Loucy (cell line): ENCODE results near the gene MYT1.

ENCODE experiments used
- H2AFZ ChIP-seq: fragments of 200-600 bp; sonication (generic); 2 replicates; pipeline ENCODE4 v1.6.0; 2016; ENCODE audit warnings: antibody characterized with exemption, mild to moderate bottlenecking, low read length, moderate library complexity
- H3F3A ChIP-seq: fragments of 200-600 bp; 2 replicates; pipeline ENCODE4 v1.6.0; 2016; ENCODE audit warnings: antibody characterized with exemption, low read depth, mild to moderate bottlenecking
- H3K27me3 ChIP-seq: fragments of 200-600 bp; sonication (generic); 2 replicates; pipeline ENCODE4 v1.6.1; 2014; ENCODE audit warnings: low read length, mild to moderate bottlenecking; ENCODE audit not compliant: insufficient read depth, poor library complexity, severe bottlenecking
- H3K36me3 ChIP-seq: fragments of 200-600 bp; sonication (generic); 2 replicates; pipeline ENCODE4 v1.6.1; 2016; ENCODE audit warnings: low read length; ENCODE audit not compliant: insufficient read depth
- H3K4me1 ChIP-seq: fragments of 200-600 bp; sonication (generic); 2 replicates; pipeline ENCODE4 v1.5.1; 2014; ENCODE audit warnings: low read length, mild to moderate bottlenecking; ENCODE audit not compliant: insufficient read depth, poor library complexity, severe bottlenecking
- H3K4me2 ChIP-seq: fragments of 200-600 bp; sonication (generic); 2 replicates; pipeline ENCODE4 v1.6.0; 2014; ENCODE audit warnings: antibody characterized with exemption, low read length, low read depth, mild to moderate bottlenecking; ENCODE audit not compliant: poor library complexity, severe bottlenecking
- H3K4me3 ChIP-seq: fragments of 200-600 bp; sonication (generic); 2 replicates; pipeline ENCODE4 v1.5.1; 2014; ENCODE audit warnings: low read length, mild to moderate bottlenecking, mixed read lengths; ENCODE audit not compliant: poor library complexity, severe bottlenecking
- H3K79me2 ChIP-seq: fragments of 200-600 bp; sonication (generic); 2 replicates; pipeline ENCODE4 v1.6.1; 2014; ENCODE audit warnings: low read length; ENCODE audit not compliant: insufficient read depth
- H3K9ac ChIP-seq: fragments of 200-600 bp; sonication (generic); 2 replicates; pipeline ENCODE4 v1.6.0; 2014; ENCODE audit warnings: mild to moderate bottlenecking, low read depth, low read length, moderate library complexity; ENCODE audit not compliant: poor library complexity, severe bottlenecking
- H3K9me2 ChIP-seq: fragments of 200-600 bp; sonication (generic); replicated peaks from 2 replicates; pipeline ENCODE4 v1.6.1; 2016; ENCODE audit warnings: low read depth, low read length, mixed read lengths
- H3K9me3 ChIP-seq: fragments of 200-600 bp; sonication (generic); 2 replicates; pipeline ENCODE4 v1.6.1; 2014; ENCODE audit warnings: mild to moderate bottlenecking, antibody characterized with exemption, low read length, low read depth; ENCODE audit not compliant: insufficient read depth
- H4K20me1 ChIP-seq: fragments of 200-600 bp; sonication (generic); 2 replicates; pipeline ENCODE4 v1.6.0; 2014; ENCODE audit warnings: antibody characterized with exemption, low read length, mild to moderate bottlenecking; ENCODE audit not compliant: insufficient read depth, poor library complexity, severe bottlenecking
- EZH2phosphoT487 ChIP-seq: fragments of 200-600 bp; IDR thresholded peaks from 2 replicates; pipeline ENCODE4 v1.6.1; 2018; ENCODE audit warnings: antibody characterized with exemption, mild to moderate bottlenecking, moderate library complexity, borderline replicate concordance
- TF ChIP-seq, protein P1 (sequence below): fragments of 200-600 bp; sonication (generic); conservative IDR thresholded peaks from 2 replicates; pipeline ENCODE4 v1.5.1; 2014; ENCODE audit warnings: mild to moderate bottlenecking, antibody characterized with exemption, low read length

MYT1 gene

DNA sequence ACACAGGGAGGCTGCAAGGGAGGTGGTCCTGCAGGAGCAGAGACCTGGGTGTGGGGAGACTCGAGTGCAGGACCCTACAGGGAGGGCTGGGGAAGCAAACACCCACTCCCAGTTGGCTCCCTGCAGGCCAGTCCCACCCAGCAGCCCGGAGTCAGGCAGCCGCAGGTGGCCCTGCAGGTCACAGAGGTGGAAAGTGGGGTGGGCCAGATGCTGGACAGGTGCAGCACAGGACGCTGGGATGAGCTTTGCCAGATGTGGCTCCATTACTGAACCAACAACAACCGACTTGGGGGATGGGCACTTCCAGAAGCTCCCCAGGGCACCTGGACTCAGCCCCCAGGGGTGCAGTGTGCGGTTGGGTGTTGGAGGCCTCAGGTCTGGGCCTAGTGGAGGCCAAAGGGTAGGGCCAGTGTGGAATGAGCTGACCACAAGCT is 26.6 kb upstream of the MYT1 start:
- TF ChIP-seq, protein P1, sequence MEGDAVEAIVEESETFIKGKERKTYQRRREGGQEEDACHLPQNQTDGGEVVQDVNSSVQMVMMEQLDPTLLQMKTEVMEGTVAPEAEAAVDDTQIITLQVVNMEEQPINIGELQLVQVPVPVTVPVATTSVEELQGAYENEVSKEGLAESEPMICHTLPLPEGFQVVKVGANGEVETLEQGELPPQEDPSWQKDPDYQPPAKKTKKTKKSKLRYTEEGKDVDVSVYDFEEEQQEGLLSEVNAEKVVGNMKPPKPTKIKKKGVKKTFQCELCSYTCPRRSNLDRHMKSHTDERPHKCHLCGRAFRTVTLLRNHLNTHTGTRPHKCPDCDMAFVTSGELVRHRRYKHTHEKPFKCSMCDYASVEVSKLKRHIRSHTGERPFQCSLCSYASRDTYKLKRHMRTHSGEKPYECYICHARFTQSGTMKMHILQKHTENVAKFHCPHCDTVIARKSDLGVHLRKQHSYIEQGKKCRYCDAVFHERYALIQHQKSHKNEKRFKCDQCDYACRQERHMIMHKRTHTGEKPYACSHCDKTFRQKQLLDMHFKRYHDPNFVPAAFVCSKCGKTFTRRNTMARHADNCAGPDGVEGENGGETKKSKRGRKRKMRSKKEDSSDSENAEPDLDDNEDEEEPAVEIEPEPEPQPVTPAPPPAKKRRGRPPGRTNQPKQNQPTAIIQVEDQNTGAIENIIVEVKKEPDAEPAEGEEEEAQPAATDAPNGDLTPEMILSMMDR: no peak
- TF ChIP-seq EZH2phosphoT487: no peak
- Histone ChIP-seq H3K36me3 (no peaks in the 10 kb centered on the region), H3K9me2 (no peaks in the 10 kb centered on the region), H3K9me3 (no peaks in the 10 kb centered on the region), H3K27me3 (no peaks in the 10 kb centered on the region), H3K4me3 (no peak overlapping the region), H3K9ac (no peak overlapping the region), H4K20me1 (no peaks in the 10 kb centered on the region), H3K79me2 (no peaks in the 10 kb centered on the region), H3K4me1 (peaks cover 3% of the 10 kb centered on the region), H3F3A (no peaks in the 10 kb centered on the region), H3K4me2 (no peak overlapping the region), H2AFZ (no peak overlapping the region)

DNA sequence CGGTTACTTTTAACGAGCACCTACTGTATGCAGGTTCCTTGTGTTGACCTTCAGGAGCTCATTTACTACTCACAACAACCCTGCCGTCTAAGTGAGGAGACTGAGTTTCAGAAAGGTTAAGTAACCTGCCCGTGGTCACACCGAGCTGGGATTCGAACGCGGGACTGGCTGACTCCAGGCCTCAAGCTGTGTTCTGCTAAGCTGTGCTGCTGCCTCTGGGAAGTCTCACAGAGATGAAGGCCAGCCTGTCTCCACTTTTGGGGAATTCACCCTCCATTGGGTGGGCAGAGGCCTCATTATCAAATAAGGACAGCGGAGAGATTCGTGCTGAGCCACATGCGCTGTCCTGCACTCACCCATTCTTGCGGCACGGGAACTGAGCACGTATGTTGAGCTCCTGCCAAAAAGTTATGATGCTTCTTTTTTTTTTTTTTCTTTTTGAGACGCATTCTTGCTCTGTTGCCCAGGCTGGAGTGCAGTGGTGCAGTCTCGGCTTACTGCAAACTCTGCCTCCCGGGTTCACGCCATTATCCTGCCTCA is 25.9 kb upstream of the MYT1 start:
- TF ChIP-seq EZH2phosphoT487: no peak
- TF ChIP-seq, protein P1: no peak
- H3K27me3 ChIP-seq: no peaks in the 10 kb centered on the region

DNA sequence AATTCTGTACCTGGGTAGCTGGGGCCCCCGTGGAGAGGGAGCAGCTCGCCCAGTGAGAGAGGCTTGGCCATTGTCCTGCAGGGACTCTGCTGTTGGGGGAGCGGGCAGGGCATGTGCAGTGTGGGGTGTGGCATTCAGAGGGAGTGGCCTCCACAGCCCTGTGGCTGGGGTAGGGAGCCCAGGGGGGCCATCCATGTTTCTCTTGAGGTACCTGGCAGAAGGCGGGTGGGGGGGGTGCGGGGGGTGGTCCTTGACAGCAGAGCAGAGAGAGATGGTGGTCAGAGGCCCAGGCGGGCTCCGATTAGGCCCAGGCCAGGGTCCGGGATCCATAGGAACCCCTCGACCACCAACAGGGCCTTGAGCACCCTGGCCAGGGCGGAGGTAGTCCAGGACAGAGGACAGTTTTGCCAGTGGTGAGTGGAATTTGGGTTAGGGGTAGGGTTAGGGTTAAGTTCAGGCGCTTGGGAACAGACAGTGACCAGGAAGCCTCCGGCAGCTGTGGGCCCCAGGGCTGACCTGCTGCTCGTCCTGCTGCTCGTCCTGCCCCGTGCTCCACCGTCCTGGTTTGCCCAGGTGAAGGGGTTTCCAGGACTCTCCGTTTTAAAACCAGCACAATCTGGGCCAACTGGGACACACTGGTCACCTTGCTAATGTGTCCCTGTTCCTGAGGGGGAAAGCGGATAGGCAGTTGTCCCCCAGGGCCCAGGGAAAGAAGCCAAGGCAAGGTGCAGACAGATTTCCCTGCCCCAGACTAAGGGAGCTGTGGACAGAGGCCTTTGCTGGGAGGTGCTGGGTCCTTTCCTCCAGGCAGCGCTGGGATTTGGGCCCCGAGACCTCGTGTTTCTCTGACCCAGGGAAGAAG is 24.8 kb upstream of the MYT1 start:
- H2AFZ ChIP-seq: no peak overlapping the region
- no peaks in the 10 kb centered on the region for H3F3A ChIP-seq
- TF ChIP-seq, protein P1: no peak
- TF ChIP-seq EZH2phosphoT487: no peak
- no peak overlapping the region for H3K4me2 ChIP-seq
- no peak overlapping the region for H3K4me3 ChIP-seq
- peaks cover 5% of the 10 kb centered on the region; the same call in 1 of the 2 replicates for H3K9me3 ChIP-seq
- H3K36me3 ChIP-seq: no peaks in the 10 kb centered on the region
- no peak overlapping the region for H3K9ac ChIP-seq
- H3K9me2 ChIP-seq: no peaks in the 10 kb centered on the region
- no peaks in the 10 kb centered on the region for H3K27me3 ChIP-seq
- no peaks in the 10 kb centered on the region for H4K20me1 ChIP-seq
- no peaks in the 10 kb centered on the region for H3K79me2 ChIP-seq
- peaks cover 11% of the 10 kb centered on the region for H3K4me1 ChIP-seq

More for the DNA sequence above, 25.9 kb upstream of the MYT1 start:
- Histone ChIP-seq H3K9ac (no peak overlapping the region), H3K4me1 (peaks cover 9% of the 10 kb centered on the region), H4K20me1 (no peaks in the 10 kb centered on the region), H3K9me3 (no peaks in the 10 kb centered on the region), H3K36me3 (no peaks in the 10 kb centered on the region), H3K79me2 (no peaks in the 10 kb centered on the region), H3K4me2 (no peak overlapping the region), H2AFZ (no peak overlapping the region), H3K9me2 (no peaks in the 10 kb centered on the region), H3K4me3 (no peak overlapping the region), H3F3A (no peaks in the 10 kb centered on the region)
